ENCODE results near the gene SIL1.
"Not testable (repeated sequence)": the region's sequence is repeated elsewhere in the genome, so short reads cannot be mapped to it uniquely, and the experiment has no call there.

Gene SIL1

DNA sequence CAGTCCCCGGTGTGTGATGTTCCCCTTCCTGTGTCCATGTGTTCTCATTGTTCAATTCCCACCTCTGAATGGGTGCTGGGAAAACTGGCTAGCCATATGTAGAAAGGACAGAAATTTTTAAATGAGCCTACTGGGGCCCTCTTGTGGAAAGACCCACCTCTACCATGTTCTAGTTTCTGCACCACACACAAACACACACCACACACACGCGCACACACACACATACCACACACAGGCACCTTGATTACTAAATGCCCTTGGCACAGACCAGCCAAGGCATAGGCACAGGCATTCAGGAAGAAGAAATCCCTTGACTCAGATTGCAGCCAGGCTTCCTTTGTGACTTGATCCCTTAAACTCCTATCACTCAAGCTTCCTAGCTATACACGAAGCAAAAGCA, 60.5 kb downstream of the SIL1 start:
- DNase-seq, result no peak

DNA sequence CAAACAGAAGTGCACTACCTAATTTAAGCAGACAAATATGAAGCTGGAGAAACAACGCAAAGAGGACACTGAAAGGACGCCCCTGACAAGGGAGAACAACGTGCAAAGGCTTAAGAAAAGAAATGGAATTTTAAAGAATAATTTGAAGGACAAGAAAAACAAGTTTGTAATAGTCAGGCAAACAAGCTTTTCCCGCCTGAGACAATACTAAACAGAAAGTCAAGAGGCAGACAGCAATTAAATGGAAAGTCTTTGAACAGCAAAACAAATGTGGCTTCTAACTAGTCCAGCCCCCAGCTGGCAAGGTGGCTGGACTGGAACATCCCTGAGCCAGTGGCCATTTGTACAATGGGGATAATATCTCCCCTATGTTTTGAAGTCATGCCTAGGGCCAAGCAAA, 63.3 kb downstream of the SIL1 start:
- no peak for DNase-seq

DNA sequence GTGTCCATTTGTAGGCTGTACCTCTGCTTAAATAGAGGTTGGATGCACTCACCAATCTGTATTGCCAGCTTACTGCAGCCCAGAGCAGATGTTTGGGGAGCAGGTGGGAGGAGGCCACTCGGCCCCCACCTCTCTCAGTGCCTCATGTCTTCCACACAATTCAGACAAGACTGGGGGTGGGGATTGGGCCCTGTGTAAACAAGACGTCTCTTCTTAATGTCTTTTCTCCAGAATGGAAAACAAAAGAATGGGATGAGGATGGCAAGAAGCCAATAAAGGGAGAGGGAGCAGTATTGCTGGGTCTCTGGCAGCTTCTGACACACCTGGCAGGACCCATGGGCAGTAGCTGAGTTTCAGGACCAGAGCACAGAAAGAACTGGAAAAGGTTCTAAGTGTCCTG, 64.9 kb downstream of the SIL1 start:
- DNase-seq, result no peak

DNA sequence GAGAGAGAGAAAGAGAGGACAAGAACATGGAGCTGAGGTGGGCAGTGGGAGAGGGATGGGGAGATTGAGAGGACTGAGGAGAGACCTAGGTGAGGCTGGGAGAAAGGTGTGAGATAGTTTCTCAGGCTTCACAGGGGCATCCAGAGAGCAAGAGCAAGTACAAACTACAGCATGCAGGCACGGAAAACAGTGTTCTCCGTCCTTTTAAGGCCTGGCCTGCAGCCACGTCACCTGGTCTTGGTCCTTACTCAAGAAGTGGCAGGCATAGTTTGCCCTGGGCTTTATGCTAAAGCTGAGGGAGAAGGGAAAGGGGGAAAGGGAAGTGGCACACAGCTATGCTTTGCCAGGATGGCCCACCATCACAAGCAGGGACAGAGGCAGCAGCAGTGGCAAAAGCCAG, 65.7 kb downstream of the SIL1 start:
- no peak for DNase-seq

DNA sequence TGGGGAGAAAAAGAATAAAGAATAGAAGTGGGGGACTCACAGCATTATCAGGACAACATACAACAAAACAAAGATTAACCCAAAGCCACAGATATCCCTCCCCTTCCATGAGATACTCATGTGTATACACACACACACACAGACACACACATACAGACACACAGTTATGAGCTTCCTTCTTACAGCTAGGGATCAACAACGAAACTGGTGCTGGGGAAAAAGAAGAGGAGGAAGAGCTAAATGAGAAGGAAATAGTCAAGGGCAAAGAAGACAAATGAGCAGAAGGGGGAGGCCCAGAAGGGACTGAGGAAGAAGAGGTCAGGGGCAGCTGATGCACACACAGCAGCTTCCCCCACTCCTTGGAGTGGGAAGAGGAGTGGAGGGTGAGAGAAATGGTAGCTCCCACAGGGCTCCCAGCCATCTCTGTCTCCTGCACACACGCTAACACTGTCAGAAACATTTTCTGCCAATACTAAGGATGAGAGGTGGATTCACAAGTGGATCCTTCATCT, 66.2 kb downstream of the SIL1 start:
- DNase-seq, result no peak

DNA sequence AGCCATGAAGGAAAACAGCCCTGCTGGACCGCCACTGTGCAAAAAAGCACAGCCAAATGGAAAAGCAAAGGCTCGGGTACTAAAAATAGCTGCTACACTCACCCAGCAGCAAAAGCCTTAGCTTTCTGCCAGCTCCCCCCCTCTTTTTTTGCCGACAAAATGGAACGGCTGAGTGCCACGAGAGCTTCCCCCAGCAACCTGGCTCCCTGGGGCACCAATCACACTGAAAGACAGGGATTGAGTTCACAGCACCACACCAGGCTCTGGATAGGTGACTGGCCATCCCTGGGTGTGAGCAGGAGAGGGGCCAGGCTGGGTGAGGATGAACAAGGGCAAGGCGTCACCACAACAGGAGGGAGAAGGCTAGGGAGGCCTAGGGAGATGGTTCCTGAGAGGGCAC, 66.7 kb downstream of the SIL1 start:
- DNase-seq, result no peak

DNA sequence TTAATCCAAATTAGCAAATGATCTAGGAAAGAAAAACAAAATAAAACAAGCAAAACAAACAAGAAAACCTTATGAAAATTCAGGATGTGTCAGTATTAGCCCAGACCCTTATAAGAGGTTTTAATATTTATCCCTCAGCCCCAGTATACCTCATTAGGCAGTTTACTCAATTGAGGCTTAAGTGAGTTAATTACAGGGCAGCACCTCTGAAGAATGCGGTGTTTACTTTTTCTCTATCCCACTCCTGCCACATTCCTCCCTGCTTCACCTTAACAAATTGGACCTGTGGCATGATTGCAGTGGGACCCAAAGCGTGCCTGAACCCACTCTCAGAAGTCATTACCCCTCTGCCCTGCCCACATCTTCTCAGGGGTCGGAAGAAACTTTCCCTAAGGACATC, 67.1 kb downstream of the SIL1 start:
- DNase-seq, result no peak

DNA sequence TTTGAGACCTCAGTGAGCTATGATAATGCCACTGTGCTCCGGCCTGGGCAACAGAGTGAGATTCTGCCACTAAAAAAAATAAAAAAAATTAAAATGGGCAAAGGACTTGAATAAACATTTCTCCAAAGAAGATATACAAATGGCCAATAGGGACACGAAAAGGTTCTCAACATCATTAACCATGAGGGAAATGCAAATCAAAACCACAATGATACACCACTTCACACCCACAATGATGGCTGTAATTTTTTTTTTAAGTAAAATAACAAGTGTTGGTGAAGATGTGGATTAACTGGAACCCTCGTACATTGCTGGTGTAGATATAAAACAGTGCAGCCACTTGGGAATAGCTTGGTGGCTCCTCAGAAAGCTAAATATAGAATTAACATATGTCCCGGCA, 68.0 kb downstream of the SIL1 start:
- DNase-seq, result no peak

DNA sequence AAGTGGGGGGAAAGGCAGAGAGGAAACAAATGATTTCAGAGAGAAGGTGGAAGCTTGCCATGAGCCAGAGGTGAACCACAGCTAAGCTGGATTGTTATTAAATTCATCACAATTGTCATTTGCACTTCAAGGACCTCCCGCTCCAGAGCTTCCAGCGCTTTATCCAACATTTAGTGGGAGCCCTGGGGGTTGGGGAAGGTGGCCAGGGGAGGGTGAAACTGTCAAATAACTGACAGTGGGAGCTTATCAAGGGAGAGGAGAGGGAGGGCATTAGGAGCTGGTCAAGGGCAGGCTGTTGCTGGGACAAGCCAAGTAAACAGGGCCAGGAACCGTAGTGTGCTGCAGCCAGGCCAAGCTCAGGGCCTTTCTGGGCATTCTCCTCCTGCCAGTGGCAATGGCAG, 71.5 kb downstream of the SIL1 start:
- DNase-seq, result no peak

DNA sequence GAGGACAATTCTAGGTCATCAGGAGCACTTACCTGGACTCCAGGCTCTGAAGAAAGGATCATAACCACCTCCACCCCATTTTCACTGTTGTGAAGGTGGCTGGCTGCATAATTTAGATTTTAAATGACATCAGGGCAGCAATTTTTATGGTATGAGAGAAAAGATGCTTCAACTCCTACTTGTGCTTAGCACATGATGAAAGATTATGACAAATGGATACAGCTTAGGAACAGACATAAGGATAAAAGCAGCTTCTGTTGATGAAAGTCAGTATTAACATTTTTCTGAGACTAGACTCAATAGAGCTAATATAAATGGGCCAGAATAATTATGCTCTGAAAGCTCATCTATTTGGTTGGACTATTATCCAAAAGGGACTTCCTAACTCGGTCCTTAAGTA, 72.2 kb downstream of the SIL1 start:
- DNase-seq, result no peak

DNA sequence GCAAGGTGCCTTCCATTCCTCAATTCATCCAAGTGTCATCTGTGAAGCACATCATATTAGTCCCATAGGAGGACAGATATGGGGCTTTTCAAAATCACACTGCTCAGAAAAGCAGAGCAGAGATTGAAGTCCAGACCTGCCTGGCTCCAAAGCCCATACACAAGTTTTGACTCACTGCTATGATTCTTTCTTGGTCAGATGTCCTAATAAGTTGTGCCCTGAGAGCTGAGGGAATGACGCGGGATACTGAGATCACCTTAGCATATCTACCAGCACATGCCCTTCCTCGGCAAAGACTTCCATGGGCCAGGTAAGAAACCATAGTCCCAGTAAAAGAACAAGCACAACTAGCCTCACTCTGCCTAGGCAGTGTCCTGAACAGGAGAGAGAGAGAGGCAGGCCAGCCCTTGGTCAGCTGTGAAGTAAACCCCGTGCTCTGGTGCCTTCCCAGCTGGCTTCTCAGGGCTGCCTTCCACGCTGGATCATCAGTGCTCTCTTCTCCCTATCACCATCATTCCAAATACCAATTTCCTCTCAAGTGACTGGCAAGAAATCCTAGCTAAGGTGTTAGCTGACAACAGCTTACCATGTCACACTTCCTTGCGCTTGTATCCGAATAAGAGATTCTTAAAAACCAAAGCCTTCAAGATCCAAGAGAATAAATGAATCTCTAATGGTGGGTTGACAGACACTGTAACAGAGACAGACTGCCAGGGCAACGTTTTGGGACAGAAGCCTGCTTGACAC, 73.2 kb downstream of the SIL1 start:
- DNase-seq, result no peak

DNA sequence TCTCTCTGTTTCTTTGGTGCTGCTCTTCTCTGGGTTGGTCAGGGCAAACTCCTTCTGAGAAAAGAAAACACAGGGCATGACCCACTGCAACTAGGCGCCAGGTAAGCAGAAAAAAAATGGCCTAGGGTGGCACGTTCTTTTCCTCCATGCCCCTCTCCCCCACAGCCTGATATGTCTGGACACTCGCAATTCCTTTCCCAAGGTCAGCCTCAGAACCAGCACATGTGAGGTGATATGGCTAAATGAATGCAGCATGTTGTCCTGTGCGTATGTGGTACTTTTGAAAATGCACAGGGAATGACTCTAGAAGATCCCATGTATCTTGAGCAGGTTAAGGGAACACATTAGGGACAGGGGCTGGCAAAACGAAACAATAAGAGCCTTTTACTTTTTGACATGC, 77.0 kb downstream of the SIL1 start:
- no peak for DNase-seq

DNA sequence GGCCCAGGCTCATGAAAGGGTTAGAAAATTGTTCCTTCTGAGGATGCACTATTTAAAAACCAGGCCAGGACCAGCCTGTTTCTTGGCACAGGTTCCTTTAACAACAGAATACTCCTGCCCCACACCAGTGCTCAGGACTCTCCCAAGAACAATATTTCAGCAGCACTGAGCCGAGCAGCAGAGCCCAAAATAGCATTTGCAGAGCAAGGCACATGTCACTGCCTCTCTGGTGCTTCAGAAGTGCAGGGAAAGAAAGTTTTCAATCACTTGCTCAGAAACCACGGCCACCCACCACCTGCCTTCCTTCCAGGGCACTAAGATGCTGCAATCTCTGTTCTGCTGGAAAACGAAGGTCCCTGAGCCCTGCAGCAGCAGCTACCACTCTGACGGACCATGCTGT, 77.6 kb downstream of the SIL1 start:
- DNase-seq, result no peak

DNA sequence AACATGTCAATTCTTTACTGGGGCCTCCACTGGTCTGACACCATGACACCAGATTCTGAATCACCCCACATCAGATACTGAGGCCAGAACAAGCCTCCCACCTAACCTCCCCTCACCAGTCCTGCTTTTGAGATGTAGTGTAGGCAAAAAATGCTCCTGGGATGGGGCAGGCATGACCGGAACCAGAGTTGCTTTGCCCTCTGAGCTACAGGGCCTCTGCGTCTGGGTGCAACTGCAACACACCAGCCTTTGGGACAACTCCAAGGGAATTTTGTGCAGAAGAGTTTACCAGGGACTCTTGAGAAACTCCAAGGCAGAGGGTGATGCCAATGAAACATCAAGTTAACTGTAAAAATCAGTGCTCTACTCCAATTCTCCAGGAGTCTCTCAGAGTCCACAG, 79.4 kb downstream of the SIL1 start:
- no peak for DNase-seq

DNA sequence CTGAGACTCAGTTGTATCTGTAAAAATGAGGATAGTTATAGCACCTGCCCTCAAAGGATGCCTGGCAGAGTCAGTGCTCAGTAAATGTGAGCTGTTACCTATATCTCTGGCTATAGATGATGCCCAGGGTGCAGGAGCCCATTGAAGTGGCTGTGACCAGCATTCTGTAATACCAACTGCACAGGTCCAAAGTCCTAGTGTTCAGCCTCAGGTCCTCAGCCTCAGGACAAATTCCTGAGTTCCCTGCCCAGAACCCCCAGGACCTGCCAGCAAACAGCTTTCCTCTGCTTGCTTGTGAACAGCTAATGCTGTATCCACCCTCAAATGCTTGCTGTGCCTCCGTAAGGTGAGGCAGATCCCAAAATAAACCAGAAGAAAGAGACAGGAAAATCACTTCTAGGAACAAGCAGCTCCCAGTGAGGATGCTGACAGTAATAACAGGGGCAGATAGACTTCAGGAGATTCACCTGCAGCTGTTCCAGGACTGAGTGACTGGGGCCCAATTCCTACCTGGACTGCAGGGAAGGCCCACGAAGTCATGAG, 80.8 kb downstream of the SIL1 start:
- DNase-seq, result no peak

DNA sequence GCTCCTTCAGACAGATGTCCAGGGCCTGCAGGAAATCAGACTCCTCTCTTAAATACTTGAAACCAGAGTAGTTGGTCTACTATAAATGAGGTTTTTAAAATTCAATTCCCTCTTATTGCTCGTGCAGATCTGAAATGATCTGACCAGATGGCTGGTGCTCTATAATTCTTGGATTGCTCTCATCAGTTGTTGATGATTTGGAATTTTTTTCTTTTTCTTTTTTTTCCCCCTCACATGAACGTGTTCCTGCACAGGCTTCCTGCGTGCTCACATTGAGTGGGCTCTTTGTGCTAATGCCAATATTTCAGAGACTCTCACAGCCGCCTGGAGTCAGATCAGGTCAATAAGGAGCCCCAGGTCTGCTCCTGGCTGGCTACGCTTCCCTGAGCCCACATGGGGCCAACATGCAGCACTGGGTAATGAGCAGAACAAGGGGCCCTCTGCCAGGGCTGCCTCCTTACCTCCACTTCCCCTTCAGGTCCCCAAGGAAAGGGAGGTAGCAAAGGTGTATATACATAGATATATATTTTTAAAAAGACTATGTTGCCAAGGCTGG, 82.0 kb downstream of the SIL1 start:
- DNase-seq, result no peak

DNA sequence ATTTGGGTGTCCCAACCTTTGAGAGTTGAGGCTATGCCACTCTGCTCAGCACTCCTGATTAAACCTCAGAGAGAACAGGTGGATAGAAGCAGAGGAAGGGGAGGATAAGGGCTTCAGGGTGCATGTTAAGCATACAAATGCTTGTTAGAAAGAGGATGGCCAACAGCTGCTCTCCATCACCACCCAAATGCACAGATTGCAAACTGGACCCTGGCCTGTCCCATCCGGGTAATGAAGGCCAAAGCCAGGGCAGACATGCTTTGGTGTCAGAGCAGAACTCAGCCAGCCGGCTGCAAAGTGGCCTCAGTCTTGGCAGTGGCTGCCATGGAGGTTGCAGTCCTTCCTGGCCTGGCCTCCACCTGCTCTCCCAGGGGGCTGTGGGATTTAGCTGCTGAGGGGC, 84.3 kb downstream of the SIL1 start:
- DNase-seq, result no peak

DNA sequence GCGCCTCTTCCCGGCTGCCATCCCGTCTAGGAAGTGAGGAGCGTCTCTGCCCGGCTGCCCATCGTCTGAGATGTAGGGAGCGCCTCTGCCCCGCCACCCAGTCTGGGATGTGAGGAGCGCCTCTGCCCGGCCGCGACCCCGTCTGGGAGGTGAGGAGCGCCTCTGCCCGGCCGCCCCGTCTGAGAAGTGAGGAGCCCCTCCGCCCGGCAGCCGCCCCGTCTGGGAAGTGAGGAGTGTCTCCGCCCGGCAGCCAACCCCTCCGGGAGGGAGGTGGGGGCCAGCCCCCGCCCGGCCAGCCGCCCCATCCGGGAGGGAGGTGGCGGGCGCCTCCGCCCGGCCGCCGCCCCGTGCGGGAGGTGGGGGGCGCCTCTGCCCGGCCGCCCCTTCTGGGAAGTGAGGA, 85.8 kb downstream of the SIL1 start:
- not testable (repeated sequence) for DNase-seq

DNA sequence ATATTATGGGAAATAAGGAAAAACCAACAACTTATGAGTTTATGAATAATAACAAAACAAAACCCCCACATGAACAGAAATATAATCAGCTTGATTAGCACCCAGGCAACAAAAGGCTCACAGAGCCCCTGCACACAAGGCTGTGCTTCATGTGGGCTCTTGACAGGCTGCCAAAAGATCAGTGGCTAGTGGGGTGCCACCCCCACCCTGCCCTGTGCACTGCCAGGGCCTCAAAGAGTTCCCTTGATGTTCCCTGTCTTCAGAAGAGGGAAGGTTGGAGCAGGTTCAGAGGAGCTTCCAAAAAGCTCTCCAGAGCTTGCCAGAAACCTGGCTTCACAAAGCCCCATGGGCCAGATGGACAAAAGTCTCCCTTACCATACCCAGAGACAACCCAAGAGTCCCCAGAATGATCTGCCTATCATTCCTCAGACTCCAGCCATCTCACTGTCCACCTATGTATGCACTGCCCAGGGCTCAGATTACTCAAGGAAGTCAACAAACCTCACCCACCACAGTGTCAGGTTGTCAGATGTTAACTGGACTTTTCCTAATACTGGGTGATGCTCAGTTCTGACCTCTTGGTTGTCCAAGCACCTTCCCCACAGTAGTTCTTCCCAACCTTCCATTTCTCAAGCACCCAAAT, 87.5 kb downstream of the SIL1 start:
- DNase-seq, result no peak

DNA sequence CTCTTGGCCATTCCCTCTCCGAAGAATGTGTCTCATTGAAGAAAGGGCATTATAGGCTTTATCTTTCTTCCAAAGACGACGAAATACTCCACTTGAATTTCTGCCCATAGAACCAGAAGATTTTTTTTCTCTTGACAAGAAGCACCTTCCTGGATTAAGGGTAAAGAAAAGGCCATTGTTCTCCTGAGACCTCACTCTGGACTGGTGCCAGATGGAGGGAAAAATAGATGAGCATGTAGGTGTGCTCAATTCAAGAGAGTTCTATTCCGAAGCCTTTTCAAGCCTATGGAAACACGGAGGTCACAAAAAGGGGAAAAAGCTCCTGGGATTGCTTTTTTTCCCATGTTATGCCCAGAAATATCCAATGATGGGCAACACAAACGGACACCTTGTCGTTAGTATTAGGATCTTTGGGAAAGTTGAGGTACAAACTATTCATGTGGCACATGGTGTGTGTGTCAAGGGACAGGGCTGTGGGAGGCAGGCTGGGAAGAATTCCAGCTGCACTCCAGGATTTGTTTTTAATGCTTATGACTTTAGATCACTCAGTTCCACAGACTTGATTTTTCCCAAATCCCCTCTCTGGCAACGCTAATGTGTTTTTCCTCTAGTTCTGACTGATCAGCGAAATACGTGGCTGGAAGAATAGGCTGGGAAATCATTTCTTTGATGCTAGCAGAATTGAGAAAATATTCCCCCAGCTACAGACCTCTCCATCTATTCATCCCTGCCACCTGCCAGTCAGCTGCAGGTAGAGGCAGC, 89.9 kb downstream of the SIL1 start:
- DNase-seq, result no peak

DNA sequence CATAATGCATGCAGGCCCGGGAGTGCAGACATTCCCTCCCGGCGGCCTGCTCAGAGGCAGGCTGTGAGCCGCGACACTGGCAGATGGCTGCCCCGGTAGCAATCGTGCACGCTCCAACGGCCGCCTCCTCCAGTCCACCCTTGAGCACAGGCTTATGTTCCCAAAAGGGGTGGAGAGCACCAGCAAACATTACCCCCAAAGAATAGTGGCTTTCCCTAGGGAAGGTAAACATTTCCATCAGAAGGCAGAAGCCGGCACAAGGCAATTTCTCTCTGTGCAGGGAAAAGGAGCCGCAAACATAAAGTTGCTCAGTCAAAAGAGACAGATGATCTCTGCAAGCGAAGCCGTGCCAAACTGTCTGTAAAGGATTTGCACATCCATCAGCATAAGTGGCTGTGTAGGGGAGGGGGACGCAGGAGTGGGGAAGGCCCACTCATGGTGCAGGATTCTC, 92.5 kb downstream of the SIL1 start:
- no peak for DNase-seq

DNA sequence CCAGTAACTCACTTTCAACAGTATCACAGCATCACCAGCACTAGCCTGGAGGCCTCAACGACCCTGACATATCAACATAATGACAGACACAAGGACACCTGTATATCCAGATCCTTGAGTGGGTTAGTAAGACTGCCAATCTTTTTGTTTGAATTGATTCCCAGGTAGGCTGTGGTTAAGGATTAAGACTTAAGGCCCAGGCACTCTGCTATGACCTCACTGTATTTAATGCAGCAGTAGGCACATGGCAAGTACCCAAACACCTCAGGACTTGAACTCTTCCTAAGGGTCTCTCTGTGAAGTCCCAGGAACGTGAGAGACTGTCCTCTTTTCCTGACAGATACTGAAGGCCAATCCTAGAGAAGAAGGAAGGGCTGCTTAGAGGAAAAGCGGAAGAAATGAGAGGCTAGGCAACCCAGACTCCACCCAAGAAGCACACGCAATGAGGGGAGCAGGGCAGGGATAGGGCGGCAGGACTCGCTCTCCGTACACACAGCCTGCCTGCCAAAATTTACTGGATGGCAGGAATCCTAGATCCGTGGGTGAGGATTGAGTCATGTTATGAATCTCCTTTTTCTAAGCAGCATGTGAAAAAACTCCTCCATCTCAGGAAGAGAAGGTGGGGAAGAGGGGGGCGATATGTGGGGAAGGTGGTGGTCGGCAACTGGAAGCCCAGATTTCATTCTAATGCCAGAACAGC, 93.4 kb downstream of the SIL1 start:
- no peak for DNase-seq

DNA sequence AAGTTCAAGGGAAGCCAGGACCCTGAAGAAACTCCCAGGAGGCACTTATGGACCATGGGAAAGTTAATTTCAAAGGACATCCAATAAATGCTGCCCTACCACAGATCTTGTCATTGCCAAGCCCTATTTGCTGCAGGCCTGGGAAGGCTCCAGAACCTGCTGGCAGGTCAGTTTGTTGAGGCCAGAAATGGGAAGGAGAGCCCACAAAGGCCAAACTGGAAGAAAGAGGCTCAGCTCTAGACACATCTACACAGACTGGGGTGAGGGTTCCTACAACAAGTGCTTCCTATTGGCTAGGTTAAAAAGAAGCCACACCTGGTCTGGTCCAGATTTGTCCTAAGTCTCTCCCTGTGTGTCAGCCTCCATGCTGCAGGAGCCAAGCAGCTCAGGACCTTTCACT, 94.4 kb downstream of the SIL1 start:
- no peak for DNase-seq
